HG02840 (cell line): ENCODE data around the gene PIERCE2.
"Not testable (repeated sequence)": the region's sequence is repeated elsewhere in the genome, so short reads cannot be mapped to it uniquely, and the experiment has no call there.

ENCODE experiments used
- ATAC-seq: cut with Tn5 transposase; IDR thresholded peaks from one replicate; pipeline ENCODE4 v1.9.1; 2021; ENCODE audit warnings: mild to moderate bottlenecking, moderate library complexity, moderate number of reproducible peaks; ENCODE audit not compliant: unreplicated experiment, low FRiP score

PIERCE2 gene, protein sequence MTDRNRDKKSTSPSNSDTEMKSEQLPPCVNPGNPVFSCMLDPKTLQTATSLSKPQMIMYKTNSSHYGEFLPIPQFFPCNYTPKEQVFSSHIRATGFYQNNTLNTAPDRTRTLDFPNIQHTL

DNA sequence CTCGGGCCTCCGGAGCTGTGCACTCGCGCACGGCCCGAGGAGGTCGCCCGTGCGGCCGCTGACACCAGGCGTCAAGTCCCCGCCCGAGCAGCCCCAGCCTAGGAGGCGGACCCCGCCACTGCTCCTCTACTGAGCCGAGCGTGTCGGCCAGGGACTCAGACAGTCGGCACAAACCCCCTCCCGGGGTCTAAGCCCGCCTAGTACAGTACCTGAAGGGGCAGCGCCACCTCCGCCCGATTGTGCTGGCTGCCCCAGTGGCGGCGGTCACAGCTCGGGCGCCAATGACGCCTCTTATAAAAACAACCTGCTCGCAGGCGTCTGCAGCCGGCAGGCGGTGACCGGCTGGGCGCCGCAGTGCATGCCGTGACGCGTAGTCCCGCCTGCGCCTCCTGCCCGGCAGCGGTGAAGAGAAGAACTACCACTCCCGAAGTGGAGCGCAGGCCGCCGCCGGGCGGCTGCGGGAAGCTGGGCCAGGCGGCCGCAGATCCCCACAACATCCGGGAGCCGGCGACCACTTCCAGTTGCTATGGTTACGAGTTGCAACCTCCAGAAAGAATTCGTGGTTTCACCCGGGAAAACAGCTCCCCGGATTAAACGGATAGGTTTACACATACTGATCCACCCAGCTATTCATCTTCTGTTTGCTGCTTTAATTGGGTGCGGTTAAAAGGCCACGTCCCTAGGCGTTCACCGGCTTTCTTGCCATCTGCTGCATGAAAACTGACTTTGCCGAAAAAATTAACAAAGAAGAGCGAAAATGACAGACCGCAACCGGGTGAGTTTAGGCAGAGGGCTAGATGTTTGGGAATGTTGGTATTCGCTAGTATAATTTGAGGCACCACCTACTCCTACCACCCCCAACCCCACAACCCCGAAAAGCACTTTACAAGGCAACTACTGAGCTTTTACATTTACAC lies at the start of gene PIERCE2, which contains the start of gene CCPG1:
PIERCE2 (plus strand) TSS at position 484 of the 917 bp plus-strand sequence; CDS start at position 758, 274 bp downstream.
CCPG1 (minus strand) TSS at position 348 of the 917 bp plus-strand sequence. CDS start 18,935 bp downstream, outside the sequence.
- ATAC-seq, result peak; percentile 95

DNA sequence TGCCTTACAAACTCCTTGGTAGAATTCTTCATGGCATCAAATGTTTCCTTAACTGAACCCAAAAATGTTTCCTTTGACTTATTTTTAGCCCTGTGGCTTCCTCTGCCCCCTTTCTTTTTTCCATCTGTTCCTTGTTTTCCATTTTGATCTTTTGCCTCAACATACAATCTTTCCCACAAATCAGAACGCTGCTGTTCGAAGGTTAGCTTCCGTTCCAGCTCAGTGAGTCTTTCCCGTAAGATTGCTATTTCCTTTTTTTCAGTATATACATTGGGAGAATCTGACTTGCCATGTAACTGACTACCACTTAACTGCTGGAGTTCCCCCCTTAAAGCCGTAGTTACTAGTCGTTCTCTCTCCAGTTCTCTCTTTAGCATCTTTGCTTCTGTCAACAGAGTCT lies 48.0 kb upstream of the PIERCE2 start:
- ATAC-seq, result no peak

- no peak for ATAC-seq
Measured at GRCh38 chr15:55361048-55361447, 47.2 kb upstream of the PIERCE2 start.

DNA sequence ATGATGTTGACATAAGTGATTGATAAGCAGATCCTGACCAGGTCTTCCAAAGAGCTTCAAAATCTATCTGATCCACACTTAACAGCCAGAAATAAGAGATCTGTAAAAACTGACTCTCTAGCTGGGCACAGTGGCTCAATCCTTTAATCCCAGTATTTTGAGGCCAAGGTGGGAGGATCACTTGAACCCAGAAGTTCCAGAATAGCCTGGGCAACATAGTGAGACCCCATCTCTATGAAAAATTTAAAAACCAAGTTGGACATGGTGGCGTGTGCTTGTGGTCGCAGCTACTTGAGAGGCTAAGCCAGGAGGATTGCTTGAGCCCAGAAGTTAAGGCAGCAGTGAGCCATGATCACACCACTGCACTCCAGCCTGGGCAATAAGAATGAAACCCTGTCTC lies 45.7 kb upstream of the PIERCE2 start:
- no peak for ATAC-seq

DNA sequence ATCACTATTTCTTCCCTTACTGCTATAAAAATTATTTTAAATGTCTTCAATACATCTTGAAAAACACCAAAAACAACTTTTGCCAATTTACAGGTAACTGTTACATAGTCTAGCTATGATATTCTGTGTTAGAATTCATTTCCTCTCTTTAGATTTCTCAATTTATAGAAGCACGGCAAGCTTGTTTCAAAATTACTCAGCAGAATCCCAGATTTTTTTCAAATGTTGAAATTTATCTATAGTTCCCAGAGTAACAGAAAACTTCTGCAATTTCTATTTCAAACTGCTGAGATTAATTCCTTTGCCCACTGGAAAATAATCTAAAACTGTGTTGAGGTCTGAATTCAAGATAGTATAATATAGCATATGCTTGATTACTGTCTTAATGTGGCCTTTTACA lies 41.3 kb upstream of the PIERCE2 start:
- ATAC-seq, result no peak

DNA sequence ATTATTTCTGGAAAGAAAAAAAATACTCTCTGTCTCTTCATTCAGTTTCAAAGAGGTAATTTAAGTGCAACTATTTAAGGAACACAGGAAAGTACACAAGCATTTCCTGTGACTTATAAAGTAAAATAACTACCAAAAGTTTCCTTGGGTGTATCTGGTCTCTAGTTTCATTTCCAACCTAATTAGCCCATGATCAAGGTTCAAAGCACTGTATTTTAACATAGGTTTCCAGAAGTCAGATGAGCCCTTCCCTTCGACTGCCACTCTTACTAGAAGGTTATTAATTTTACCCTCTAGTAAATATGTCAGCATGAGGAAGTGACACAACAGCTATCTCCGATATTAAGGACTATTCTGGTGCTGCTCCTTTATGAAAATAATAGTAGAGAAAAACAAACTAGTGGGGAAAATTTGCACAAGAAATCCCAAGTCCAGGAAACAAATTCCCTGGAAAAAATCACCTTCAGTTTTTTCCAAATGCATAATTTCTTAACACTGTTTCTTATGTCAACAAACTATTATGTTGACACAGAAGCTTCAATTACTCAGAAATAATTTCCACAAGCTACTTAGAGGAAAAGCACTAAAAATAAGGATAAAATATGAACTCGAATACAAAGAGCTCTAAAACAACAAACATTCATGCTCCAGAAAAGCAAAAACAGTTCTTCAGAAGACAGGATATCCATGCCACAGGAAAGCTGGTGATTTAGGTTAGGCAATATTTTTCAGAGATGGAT lies 35.4 kb upstream of the PIERCE2 start:
- ATAC-seq, result no peak

DNA sequence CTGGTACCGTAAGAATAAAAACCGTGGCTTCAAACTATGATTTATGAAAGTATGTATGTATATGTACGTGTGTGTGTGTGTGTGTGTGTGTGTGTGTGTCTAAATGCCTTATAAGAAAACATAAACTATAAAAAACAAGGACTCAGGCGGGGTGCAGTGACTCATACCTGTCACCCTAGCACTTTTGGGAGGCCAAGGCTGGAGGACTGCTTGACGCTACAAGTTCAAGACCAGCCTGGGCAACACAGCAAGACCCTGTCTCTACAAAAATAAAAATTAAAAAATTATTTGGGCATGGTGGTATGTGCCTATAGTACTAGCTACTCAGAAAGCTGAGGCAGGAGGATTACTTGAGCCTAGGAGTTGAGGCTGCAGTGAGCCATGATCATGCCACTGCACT lies 29.2 kb upstream of the PIERCE2 start:
- no peak for ATAC-seq

DNA sequence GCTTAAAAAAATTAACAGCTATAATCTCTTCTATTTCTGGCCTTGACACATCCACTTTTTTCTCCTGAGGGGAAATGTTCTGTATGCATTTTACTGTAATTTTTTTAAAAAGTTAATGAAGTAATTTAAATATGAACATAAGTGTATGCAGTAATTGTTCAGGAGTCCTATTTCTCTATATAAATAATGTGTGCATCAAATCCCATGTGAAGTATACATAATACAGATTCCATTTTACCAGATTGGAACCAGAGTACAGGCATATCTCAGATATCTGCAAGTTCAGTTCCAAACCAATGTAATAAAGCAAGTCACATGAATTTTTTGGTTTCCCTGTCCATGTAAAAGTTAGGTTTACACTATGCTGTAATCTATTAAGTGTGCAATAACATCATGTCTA lies 26.7 kb upstream of the PIERCE2 start:
- ATAC-seq, result no peak

DNA sequence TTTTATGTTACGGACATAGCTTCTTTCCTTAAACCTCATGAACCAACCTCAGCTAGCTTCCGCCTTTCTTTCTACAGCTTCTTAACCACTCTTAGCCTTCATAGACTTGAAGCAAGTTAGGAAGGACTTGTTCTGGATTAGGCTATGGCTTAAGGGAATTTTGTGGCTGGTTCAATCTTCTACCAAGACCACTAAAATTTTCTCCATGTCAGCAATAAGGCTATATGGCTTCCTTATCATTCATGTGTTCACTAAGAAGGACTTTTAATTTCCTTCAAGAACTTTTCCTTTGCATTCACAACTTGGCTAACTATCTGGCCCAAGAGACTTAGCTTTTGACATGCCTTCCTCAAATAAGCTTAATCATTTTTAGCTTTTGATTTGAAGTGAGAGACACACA lies 24.6 kb upstream of the PIERCE2 start:
- no peak for ATAC-seq

- no peak for ATAC-seq
Measured at GRCh38 chr15:55387027-55387426, 21.3 kb upstream of the PIERCE2 start.

DNA sequence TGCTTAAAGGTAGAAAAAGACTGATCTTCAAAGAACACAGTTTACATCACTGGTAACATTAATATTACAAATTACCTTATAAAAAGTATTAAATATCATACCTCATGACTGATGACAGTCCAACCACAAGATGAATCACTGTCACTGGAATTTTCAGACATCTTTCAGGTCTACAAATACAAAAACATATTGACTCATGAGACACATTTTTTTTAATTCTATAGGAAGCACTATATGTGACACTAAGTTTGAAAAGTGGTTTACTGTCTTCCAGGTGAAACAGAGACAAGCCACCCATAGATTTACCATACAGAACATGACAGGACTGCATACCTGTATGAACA lies 19.1 kb upstream of the PIERCE2 start:
- no peak for ATAC-seq

- ATAC-seq, result no peak
Measured at GRCh38 chr15:55394694-55395093, 13.6 kb upstream of the PIERCE2 start.

GRCh38 chr15:55398243-55398642 lies 10.1 kb upstream of the PIERCE2 start:
- no peak for ATAC-seq

DNA sequence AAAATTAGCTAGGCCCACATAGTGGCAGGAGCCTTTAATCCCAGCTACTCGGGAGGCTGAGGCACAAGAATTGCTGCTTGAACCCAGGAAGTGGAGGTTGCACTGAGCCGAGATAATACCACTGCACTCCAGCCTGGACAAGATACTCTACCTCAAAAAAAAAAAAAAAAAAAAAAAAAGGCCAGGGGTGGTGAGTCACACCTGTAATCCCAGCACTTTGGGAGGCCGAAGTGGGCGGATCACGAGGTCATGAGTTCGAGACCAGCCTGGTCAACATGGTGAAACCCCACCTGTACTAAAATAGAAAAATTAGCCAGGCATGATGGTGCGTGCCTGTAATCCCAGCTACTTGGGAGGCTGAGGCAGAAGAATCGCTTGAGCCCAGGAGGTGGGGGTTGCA lies 8.2 kb upstream of the PIERCE2 start:
- ATAC-seq, result not testable (repeated sequence)

- no peak for ATAC-seq
Measured at GRCh38 chr15:55401786-55402246, 6.5 kb upstream of the PIERCE2 start.

- peak; percentile 44 for ATAC-seq
Measured at GRCh38 chr15:55402707-55403106, 5.6 kb upstream of the PIERCE2 start.

GRCh38 chr15:55403531-55403930 lies 4.8 kb upstream of the PIERCE2 start:
- no peak for ATAC-seq

DNA sequence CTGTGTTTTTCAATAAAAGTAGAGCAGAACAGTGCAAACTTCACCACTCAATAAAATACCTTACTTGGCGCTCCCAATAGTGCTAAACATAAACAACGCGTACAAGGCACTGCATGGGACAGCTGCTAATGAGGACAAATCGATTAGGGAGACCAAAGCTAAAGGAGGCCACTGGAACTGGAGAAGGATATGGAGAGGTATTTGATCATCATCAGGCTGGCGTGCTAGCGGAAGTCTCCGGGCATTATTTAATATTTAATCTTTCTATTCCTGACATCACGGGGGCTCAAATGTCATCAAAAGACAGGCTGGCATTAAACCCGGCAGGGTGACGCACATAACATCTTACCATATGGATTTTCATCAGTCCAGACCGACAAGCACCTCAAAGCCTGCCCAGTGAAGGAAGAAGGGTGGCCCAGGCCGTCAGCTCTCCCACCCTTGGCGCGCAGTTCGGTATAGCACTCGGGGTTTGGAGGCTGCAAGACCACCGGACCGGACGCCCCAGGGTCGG lies 740 bp upstream of the PIERCE2 start:
- no peak for ATAC-seq

DNA sequence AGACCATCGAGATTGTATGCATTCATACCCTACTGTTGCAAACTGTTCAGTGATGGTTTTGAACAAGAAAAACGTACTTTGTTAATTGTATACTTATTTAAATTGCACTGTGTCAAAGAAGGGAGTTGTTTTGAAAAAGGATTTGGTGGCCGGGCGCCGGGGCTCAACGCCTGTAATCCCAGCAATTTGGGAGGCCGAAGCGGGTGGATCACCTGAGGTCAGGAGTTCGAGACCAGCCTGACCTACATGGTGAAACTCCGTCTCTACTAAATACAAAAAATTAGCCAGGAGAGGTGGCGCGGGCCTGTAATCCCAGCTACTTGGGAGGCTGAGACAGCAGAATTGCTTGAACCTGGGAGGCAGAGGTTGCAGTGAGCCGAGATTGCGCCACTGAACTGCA lies 681 bp downstream of the PIERCE2 start:
- ATAC-seq, result not testable (repeated sequence)

DNA sequence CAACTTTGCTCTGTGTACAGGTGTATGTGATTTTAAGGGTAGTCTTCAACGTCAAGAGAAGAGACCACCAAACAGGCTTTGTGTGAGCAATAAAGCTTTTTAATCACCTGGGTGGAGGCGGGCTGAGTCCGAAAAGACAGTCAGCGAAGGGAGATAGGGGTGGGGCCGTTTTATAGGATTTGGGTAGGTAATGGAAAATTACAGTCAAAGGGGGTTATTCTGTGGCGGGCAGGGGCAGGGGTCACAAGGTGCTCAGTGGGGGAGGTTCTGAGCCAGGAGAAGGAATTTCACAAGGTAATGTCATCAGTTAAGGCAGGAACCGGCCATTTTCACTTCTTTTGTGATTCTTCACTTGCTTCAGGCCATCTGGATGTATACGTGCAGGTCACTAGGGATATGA lies 9.4 kb downstream of the PIERCE2 start:
- ATAC-seq, result not testable (repeated sequence)
